Measurements from ENCODE around the gene SLC25A48.

SLC25A48 gene

DNA sequence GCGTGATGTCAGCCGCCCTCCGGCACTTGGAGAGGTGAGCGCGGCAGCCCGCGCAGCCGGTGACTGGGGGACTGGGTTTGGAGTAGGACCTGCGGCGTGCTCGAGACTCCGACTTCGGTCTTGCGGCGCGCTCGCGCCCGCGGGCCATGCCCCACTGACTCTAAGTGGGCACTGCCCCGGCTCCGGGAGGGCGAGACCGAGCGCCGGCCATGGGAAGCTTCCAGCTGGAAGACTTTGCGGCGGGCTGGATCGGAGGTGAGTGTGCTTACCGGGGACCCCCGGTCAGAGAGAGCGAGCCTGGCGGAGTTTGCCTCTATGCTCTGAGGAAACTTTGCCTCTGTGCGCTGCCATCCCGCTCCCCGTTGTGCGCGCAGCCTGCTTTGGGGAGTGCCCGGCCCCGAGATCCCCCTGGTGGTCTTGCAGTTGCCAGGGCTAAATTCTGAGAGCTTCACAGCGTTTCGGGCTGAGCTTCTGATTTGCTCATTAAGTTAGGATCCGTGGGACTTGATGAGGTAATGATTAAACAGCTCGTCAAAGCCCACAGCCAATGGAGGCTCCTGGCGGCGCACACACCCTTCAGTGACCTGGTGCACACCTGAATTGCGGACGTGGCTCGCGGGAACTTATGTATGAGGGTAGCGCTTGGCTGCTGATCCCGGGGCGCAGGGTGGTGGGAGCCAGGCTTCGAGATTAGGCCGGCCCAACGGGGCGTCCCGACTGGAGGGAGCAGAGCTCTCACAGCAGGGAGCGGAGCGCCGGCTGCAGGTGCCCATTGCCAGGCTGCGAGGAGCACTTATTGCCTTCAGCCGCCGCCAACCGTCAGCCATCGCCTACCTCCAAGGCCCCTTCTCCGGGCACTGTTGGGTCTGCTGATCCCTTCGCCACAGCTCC, at the start of gene SLC25A48:
Gene SLC25A48 (plus strand): TSS at position 25 of the 891 bp plus-strand sequence. CDS start 185 bp downstream, at position 210.
- no peak for DNase-seq (ENCODE audit: low spot score)

DNA sequence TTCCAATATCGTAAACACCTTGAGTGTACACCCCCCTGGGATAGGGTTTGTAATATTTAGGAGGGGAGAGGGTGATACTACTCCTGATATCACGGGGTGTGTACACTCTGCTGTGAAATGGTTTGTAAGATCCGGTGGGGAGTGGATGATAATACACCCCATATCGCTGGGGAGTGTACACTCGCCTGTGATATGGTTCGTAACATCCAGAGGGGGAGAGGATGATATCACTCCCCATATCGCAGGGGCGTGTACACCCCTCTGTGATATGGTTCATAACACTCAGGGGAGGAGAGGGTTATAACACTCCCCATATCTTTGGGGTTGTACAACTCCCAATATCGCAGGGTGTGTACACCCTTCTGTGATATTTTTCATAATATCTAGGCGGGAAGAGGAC, 33.8 kb upstream of the SLC25A48 start:
- DNase-seq (ENCODE audit: low spot score) = no peak

DNA sequence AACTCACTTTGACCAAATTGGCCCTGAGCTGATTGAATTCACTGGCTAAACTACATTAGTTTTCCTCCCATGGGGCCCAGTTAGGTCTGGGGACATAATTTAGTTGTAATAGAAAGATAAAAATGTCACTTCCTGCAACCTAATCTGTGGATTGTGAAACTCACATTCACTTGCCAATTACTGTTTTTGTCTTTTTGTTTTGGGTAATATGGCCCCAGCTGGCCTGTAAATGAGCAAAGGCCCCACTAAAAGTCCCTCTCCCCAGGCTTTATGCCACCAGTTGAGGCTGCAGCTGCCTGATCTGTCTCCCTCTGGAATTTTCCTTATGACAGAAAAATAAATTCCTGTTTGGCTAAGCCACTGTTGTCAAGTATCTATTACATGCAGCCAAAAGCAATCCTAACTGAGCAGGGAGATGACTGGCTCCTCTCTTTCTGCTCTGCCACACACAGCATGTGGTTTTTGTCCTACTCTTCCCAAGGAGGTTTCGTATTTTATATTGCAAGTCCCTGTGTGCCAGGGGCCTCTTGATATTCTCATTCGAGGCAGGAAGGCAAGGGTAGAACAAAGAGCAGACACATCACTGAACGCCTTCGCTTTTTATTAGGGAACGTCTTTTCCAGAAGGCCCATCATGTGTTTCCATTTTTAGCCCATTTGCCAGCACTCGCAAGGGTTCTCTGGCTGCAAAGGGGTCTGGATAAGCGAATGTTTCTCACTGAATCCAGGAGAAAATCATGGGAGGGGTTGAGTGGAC, 24.1 kb upstream of the SLC25A48 start:
- no peak for DNase-seq (ENCODE audit: low spot score)

GRCh38 chr5:135811007-135811406, 23.5 kb upstream of the SLC25A48 start:
- no peak for DNase-seq (ENCODE audit: low spot score)

DNA sequence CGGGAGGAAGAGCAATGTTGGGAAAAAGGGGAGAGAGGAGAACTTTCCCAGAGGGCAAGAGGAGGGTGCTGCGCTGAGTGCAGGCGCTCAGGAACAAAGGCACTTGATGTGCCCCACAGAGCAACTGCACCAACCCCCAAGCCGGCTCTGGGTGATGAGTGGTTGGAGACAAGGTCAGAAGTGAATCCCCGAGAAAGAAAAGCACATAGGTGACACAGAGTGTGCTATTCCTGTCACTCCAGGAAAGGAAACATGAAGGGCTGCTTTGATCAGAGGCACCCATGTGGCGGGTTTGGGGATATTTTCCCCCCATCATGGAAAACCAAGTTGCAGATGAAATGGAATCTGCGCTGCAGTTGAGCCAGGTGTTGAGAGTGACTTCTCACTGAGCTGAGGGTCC, 20.7 kb upstream of the SLC25A48 start:
- no peak for DNase-seq (ENCODE audit: low spot score)

- no peak for DNase-seq (ENCODE audit: low spot score)
Observed at GRCh38 chr5:135814316-135814715, 20.1 kb upstream of the SLC25A48 start.

DNA sequence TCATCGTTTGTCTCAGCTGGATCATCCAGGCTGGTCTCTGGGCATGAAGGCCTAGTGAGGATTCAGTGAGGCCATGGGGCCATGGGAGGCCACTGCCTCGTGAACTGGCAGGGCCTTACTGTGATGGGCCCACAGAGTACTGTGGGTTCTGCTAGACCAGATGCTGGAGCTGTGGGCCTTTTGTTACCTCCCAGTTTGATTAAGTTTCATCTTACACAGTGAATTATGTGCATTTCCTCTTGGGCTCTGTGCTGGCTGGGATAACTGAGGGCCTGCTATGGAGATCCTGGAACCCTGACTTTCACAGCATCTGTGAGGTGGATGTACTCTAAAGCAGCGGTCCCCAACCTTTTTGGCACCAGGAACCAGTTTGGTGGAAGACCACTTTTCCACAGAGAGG, 19.7 kb upstream of the SLC25A48 start:
- no peak for DNase-seq (ENCODE audit: low spot score)

GRCh38 chr5:135821061-135821801, 13.2 kb upstream of the SLC25A48 start:
- DNase-seq (ENCODE audit: low spot score) = no peak

- DNase-seq (ENCODE audit: low spot score) = no peak
Observed at GRCh38 chr5:135821802-135822201, 12.7 kb upstream of the SLC25A48 start.

- DNase-seq (ENCODE audit: low spot score) = no peak
Observed at GRCh38 chr5:135822286-135822685, 12.2 kb upstream of the SLC25A48 start.

GRCh38 chr5:135822959-135823358, 11.5 kb upstream of the SLC25A48 start:
- no peak for DNase-seq (ENCODE audit: low spot score)

DNA sequence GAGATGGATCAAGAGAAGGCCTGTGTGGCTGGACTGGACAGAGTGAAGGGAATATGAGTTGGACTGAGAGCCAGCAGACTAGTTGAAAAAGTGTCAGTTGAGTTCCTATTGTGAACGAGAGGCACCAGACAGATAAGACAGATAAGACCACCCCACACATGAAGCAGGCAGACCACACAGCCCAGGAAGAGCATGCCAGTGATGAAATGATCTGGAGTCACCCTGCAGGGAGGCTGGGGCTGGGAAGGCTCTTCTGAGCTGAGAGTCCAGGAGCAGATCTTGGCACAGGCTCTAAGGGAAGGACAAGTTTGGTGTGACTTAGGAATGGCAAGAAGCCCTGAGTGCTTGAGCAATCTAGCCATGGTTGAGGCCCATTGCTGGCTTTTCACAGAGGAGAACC, 10.6 kb upstream of the SLC25A48 start:
- no peak for DNase-seq (ENCODE audit: low spot score)

- no peak for DNase-seq (ENCODE audit: low spot score)
Observed at GRCh38 chr5:135824541-135825041, 9.9 kb upstream of the SLC25A48 start.

DNA sequence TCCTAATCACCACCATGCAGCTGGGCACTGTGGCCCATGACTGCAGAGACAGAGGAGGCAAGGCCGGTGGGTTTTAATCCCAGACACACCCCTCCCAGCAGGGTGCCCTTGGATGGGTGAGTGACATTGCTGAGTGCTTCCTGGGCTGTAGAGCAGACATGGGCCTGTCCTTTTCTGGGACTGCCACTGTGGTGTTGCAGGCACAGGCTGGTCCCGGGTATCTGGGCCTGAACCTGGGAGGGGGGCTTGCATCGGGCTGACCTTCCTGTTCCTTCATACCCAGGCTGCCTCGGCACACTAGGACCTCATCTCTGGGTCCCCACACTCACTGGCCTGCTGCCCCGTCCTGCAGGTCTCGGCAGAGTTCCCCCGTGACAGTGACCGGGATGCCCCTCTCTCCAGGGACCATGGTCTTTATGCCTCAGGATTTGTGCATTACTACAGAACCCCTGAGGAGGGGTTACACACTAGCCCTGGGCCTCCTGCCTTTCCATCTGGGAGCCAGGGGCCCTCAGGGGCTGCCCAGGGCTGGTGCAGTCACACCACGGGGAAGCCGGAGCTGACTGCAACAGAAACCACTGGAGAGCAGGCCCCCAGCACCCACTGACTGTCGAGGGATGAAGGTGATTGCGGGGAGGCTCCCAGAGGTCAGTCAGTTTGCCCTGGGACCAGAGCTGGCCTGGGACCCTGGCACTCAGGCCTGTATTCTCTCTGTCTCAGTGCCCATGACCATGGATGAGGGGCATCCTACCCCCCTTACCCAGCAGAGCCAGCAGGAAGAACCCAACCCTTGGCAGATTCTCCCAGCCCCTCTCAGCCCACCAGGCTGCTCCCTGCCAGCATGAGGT, 8.9 kb upstream of the SLC25A48 start:
- no peak for DNase-seq (ENCODE audit: low spot score)

DNA sequence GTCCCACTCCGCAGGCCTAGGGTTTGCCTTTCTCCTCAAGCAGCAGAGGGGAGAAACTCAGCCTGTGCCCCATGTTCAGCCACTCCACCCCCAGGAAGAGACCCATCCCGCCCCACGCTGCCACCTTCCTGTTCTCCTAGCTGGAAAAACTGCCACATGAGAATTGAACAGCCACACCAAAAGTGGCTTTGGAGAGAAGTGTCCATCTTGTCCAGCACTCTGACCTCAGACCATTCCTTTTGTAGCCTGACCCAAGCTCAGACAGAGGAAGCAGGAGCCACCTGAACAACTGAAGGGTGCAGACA, 8.3 kb upstream of the SLC25A48 start:
- DNase-seq (ENCODE audit: low spot score) = no peak

- no peak for DNase-seq (ENCODE audit: low spot score)
Observed at GRCh38 chr5:135826994-135827671, 7.3 kb upstream of the SLC25A48 start.

DNA sequence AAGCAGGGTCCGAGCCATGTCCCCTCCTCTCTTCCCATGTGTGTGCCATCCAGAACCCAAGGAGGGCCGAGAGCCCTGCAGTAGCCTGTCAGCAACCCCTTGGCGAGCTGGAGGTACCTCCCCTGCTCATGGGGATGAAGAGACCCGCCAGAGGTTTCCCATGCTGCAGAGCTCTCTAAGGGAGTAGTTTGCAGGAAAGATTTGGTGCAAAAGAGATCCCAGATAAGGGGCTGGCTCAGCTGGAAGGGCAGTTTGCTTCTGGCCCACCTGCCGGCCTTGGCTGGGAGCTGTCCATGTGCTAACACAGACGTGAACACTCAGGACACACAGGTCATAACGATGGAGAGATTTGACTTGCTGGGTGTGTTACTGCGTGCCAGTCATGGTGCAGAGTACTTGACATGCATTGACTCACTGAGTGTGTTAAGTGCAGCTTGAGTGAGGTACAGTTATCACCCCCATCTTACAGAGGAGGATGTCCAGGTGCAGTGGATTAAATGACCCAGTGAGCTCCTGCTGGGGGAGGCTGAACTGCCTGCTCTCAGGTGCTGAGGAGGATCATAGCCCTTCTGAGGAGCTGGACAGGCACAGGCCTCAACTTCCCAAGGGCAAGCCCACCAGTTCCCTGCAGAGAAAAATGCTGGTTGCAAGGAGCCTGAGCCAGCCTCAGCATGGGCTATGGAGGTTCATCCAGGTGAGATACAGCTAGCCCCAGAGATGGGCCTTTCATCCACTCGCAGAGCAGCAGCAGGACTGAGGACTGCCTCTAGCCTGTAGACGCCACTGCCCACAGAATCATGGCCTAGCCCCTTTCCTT, 6.3 kb upstream of the SLC25A48 start:
- no peak for DNase-seq (ENCODE audit: low spot score)

DNA sequence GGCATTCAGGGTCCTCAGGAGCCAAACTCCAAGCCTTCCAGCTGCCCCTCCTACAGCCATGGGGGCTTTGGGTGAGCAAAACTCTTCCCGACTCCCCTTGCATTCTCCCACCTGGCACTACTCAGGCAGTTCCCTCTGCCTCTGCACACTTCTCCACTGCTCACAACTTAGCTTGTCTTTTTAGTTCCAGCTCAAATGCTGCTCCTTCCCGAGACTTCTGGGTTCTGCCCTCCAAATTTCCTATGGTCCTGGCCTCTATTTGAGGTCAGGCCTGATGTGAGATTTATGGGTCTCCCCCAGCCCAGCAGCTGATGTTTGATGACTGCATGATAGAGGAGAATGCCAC, 5.7 kb upstream of the SLC25A48 start:
- DNase-seq (ENCODE audit: low spot score) = no peak

DNA sequence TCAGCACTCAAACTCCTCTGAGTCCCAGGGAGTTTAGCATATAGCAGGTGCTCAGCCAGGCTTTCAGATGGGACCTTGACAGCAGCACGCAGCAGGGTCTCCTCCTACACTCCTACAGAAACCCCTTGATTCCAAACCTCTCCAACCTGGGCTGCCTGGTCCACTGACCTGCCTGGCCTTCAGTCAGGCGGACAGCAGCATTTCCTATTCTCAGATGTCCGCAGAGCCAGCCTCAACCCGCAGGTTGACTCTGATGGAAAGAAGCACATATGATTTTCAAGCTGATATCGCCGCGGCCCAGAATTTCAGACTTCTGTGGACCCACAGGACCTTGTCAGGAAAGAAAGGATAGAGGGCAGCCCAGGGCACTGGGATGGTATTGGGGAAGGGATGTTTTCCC, 5.3 kb upstream of the SLC25A48 start:
- DNase-seq (ENCODE audit: low spot score) = no peak

- DNase-seq (ENCODE audit: low spot score) = peak; percentile 29
Observed at GRCh38 chr5:135829681-135830383, 4.6 kb upstream of the SLC25A48 start.

Data from hematopoietic multipotent progenitor cell treated with erythropoietin and hydrocortisone succinate and interleukin-3 and kit ligand, for 17 days (in vitro differentiated cells).